GM19324 (cell line): ENCODE results near the gene NDUFV1.
"Not testable (repeated sequence)": the region's sequence is repeated elsewhere in the genome, so short reads cannot be mapped to it uniquely, and the experiment has no call there.

ENCODE experiments used
- ATAC-seq: cut with Tn5 transposase; IDR thresholded peaks from one replicate; pipeline ENCODE4 v1.9.1; 2021; ENCODE audit warnings: mild to moderate bottlenecking, moderate library complexity; ENCODE audit not compliant: unreplicated experiment, low FRiP score

The NDUFV1 gene

GRCh38 chr11:67636962-67637361 is 30.2 kb downstream of the NDUFV1 start:
- no peak for ATAC-seq

- ATAC-seq: not testable (repeated sequence)
Observed at GRCh38 chr11:67637441-67637840, 30.7 kb downstream of the NDUFV1 start.

GRCh38 chr11:67638535-67639437 is 32.0 kb downstream of the NDUFV1 start:
- no peak for ATAC-seq

- ATAC-seq: no peak
Observed at GRCh38 chr11:67639438-67639859, 32.7 kb downstream of the NDUFV1 start, which contains the start of gene TBX10. Gene TBX10, minus strand, starts transcription at chr11:67639763. Its CDS starts 291 bp downstream, at chr11:67639472.

GRCh38 chr11:67640021-67640757 is 33.5 kb downstream of the NDUFV1 start:
- ATAC-seq: no peak

GRCh38 chr11:67640758-67641337 is 34.1 kb downstream of the NDUFV1 start:
- no peak for ATAC-seq

GRCh38 chr11:67641338-67642172 is 34.8 kb downstream of the NDUFV1 start:
- ATAC-seq: no peak

GRCh38 chr11:67642173-67643120 is 35.7 kb downstream of the NDUFV1 start:
- ATAC-seq: no peak

GRCh38 chr11:67644042-67644441 is 37.3 kb downstream of the NDUFV1 start:
- no peak for ATAC-seq

GRCh38 chr11:67644472-67645418 is 38.0 kb downstream of the NDUFV1 start:
- ATAC-seq: no peak

GRCh38 chr11:67645521-67646461 is 39.1 kb downstream of the NDUFV1 start:
- no peak for ATAC-seq

- no peak for ATAC-seq
Observed at GRCh38 chr11:67646535-67647336, 40.0 kb downstream of the NDUFV1 start.

- no peak for ATAC-seq
Observed at GRCh38 chr11:67647471-67647870, 40.7 kb downstream of the NDUFV1 start.

GRCh38 chr11:67648140-67648795 is 41.5 kb downstream of the NDUFV1 start:
- ATAC-seq: peak; percentile 43

- ATAC-seq: no peak
Observed at GRCh38 chr11:67648796-67649613, 42.3 kb downstream of the NDUFV1 start.
